H9 (cell line): ENCODE data around the gene PGM2. TPM values are rescaled to one million over a fixed set of nuclear protein-coding genes. Genes with fewer than 3 reads are reported as not detected.

Source experiments
- DNase-seq: peaks from one replicate; pipeline ENCODE4 v3.0.0-alpha.2; 2017
- H2AFZ ChIP-seq: one replicate; pipeline ENCODE4 v1.6.1; 2013; ENCODE audit warnings: mild to moderate bottlenecking, low read length, control low read depth, moderate library complexity
- H2AK5ac ChIP-seq: 2 replicates; pipeline ENCODE4 v1.6.1; 2013; ENCODE audit warnings: low read length, control low read depth, mixed read lengths; ENCODE audit not compliant: insufficient read length
- H2BK120ac ChIP-seq: one replicate; pipeline ENCODE4 v1.6.1; 2013; ENCODE audit warnings: low read depth, mild to moderate bottlenecking, low read length, control low read depth, inconsistent platforms; ENCODE audit not compliant: poor library complexity, severe bottlenecking
- H2BK12ac ChIP-seq: 2 replicates; pipeline ENCODE4 v1.6.1; 2013; ENCODE audit warnings: low read length, control low read depth, mixed read lengths, low read depth; ENCODE audit not compliant: insufficient read length
- H2BK15ac ChIP-seq: 2 replicates; pipeline ENCODE4 v1.6.1; 2013; ENCODE audit warnings: low read depth, low read length, control low read depth
- H2BK20ac ChIP-seq: one replicate; pipeline ENCODE4 v1.6.1; 2013; ENCODE audit warnings: low read depth, mild to moderate bottlenecking, low read length, control low read depth, inconsistent platforms; ENCODE audit not compliant: poor library complexity, severe bottlenecking
- H2BK5ac ChIP-seq: 2 replicates; pipeline ENCODE4 v1.6.1; 2013; ENCODE audit warnings: low read length, control low read depth, mixed read lengths; ENCODE audit not compliant: insufficient read length
- H3K14ac ChIP-seq: 2 replicates; pipeline ENCODE4 v1.6.1; 2013; ENCODE audit warnings: low read length, control low read depth; ENCODE audit not compliant: insufficient read depth
- H3K18ac ChIP-seq: 2 replicates; pipeline ENCODE4 v1.6.1; 2013; ENCODE audit warnings: low read depth, mild to moderate bottlenecking, mixed read lengths, low read length, control low read depth; ENCODE audit not compliant: insufficient read length
- H3K23ac ChIP-seq: 2 replicates; pipeline ENCODE4 v1.6.1; 2013; ENCODE audit warnings: low read length, control low read depth, mixed read lengths, low read depth; ENCODE audit not compliant: insufficient read length
- H3K23me2 ChIP-seq: 2 replicates; pipeline ENCODE4 v1.6.1; 2013; ENCODE audit warnings: low read depth, mild to moderate bottlenecking, mixed read lengths, low read length, control low read depth; ENCODE audit not compliant: insufficient read length, poor library complexity, severe bottlenecking
- H3K27ac ChIP-seq: 2 replicates; pipeline ENCODE4 v1.5.1; 2013; ENCODE audit warnings: low read length, control low read depth, mixed read lengths, low read depth; ENCODE audit not compliant: insufficient read length
- H3K27me3 ChIP-seq: 2 replicates; pipeline ENCODE4 v1.6.1; 2013; ENCODE audit warnings: low read length, control low read depth, inconsistent platforms; ENCODE audit not compliant: insufficient read depth
- H3K4ac ChIP-seq: 2 replicates; pipeline ENCODE4 v1.6.1; 2013; ENCODE audit warnings: low read depth, mild to moderate bottlenecking, control low read depth, inconsistent platforms, low read length, moderate library complexity
- H3K4me1 ChIP-seq: 2 replicates; pipeline ENCODE4 v1.6.1; 2013; ENCODE audit warnings: low read length, control low read depth, inconsistent platforms; ENCODE audit not compliant: insufficient read depth
- H3K4me2 ChIP-seq: 2 replicates; pipeline ENCODE4 v1.6.1; 2013; ENCODE audit warnings: low read length, control low read depth, mixed read lengths; ENCODE audit not compliant: insufficient read length, insufficient read depth
- H3K56ac ChIP-seq: 2 replicates; pipeline ENCODE4 v1.6.1; 2013; ENCODE audit warnings: low read depth, mild to moderate bottlenecking, mixed read lengths, low read length, control low read depth; ENCODE audit not compliant: insufficient read length
- H3K79me1 ChIP-seq: 2 replicates; pipeline ENCODE4 v1.6.1; 2013; ENCODE audit warnings: low read depth, mild to moderate bottlenecking, moderate library complexity, low read length, control low read depth, inconsistent platforms; ENCODE audit not compliant: insufficient read depth, poor library complexity, severe bottlenecking
- H3K79me2 ChIP-seq: 2 replicates; pipeline ENCODE4 v1.6.1; 2013; ENCODE audit warnings: low read length, control low read depth, inconsistent platforms; ENCODE audit not compliant: insufficient read depth
- H3K9ac ChIP-seq: 2 replicates; pipeline ENCODE4 v1.6.1; 2013; ENCODE audit warnings: low read length, control low read depth, mixed read lengths; ENCODE audit not compliant: insufficient read length; ENCODE audit errors: extremely low read depth
- H3K9me3 ChIP-seq: one replicate; pipeline ENCODE4 v1.6.1; 2013; ENCODE audit warnings: low read depth, low read length, inconsistent platforms; ENCODE audit not compliant: control insufficient read depth
- H3T11ph ChIP-seq: one replicate; pipeline ENCODE4 v1.6.1; 2013; ENCODE audit warnings: mild to moderate bottlenecking, low read length, control low read depth, inconsistent platforms
- H4K20me1 ChIP-seq: one replicate; pipeline ENCODE4 v1.6.1; 2013; ENCODE audit not compliant: control insufficient read depth, insufficient read length, insufficient read depth
- H4K5ac ChIP-seq: 2 replicates; pipeline ENCODE4 v1.6.1; 2013; ENCODE audit warnings: low read depth, mild to moderate bottlenecking, mixed read lengths, low read length, control low read depth; ENCODE audit not compliant: insufficient read length
- H4K8ac ChIP-seq: replicated peaks from 2 replicates; pipeline ENCODE4 v1.6.1; 2013; ENCODE audit warnings: low read length, control low read depth, mixed read lengths, low read depth; ENCODE audit not compliant: insufficient read length
- H4K91ac ChIP-seq: 2 replicates; pipeline ENCODE4 v1.6.1; 2013; ENCODE audit warnings: low read depth, mild to moderate bottlenecking, moderate library complexity, mixed read lengths, low read length, control low read depth; ENCODE audit not compliant: insufficient read length
- H3K27ac Mint-ChIP-seq, 3 experiments: 2 replicates in 2 of 3; 3 replicates in 1 of 3; pipeline ENCODE4 v1.8.0; 2020 to 2021; ENCODE audit warnings: mixed read lengths in 3 of 3, mild to moderate bottlenecking in 1 of 3, moderate library complexity in 1 of 3
- H3K27me3 Mint-ChIP-seq: 2 replicates; pipeline ENCODE4 v1.8.0; 2021; ENCODE audit warnings: low read depth, mild to moderate bottlenecking, moderate library complexity, mixed read lengths
- H3K36me3 Mint-ChIP-seq, 3 experiments: 2 replicates in 2 of 3; 3 replicates in 1 of 3; pipeline ENCODE4 v1.8.0; 2020 to 2021; ENCODE audit warnings: low read depth in 3 of 3, mixed read lengths in 3 of 3; ENCODE audit not compliant: insufficient read depth in 1 of 3
- H3K4me1 Mint-ChIP-seq, 2 experiments: 2 replicates each; pipeline ENCODE4 v1.8.0; 2020; ENCODE audit warnings: mixed read lengths in 2 of 2
- H3K4me3 Mint-ChIP-seq, 2 experiments: 2 replicates in 1 of 2; 3 replicates in 1 of 2; pipeline ENCODE4 v1.8.0; 2020 to 2021; ENCODE audit warnings: mild to moderate bottlenecking in 2 of 2, mixed read lengths in 2 of 2, moderate library complexity in 1 of 2
- H3K9me3 Mint-ChIP-seq, 2 experiments: 2 replicates in 1 of 2; 3 replicates in 1 of 2; pipeline ENCODE4 v1.8.0; 2020; ENCODE audit warnings: mild to moderate bottlenecking in 2 of 2, mixed read lengths in 2 of 2, moderate library complexity in 1 of 2
- CTCF ChIP-seq: fragments of 200-600 bp; sonication (generic); conservative IDR thresholded peaks from 3 replicates; pipeline ENCODE4 v1.8.0; 2021; ENCODE audit warnings: antibody characterized with exemption, mild to moderate bottlenecking
- WGBS: extraction: QIAGEN DNeasy Blood & Tissue Kit; methylation state at CpG from one replicate; pipeline ENCODE4 v1.1.7; 2013; ENCODE audit warnings: missing lambda C conversion rate, low lambda C conversion rate, mixed read lengths; ENCODE audit not compliant: insufficient read length; ENCODE audit errors: extremely low coverage; 5-methylcytosine and 5-hydroxymethylcytosine counted together
- total RNA-seq: library from RNA; stranded (reverse); gene quantifications from 2 replicates; pipeline ENCODE4 v1.2.1, GENCODE V29; 2021

Gene PGM2
- total RNA-seq, 1 experiment from 2014 or later, result 26.6 TPM

DNA sequence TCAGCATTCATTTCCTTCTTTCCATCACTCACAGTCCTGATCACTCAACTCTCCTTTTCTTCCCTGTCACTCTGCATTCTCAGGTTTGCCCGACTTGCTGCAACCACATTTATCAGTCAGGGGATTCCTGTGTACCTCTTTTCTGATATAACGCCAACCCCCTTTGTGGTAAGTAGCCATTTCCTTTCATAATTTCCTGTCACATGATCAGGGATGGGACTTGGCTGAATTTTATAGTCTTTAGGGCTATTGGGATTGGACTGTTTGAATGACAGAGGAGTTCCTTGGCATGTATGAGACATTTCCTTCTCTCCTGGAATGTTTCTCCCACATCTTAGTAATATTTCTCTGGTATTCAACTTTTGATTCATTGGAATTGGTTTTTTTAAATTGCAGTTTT is 11.0 kb downstream of the PGM2 start:
- Histone ChIP-seq H3K4ac (no peak overlapping the region), H3K79me1 (no peaks in the 10 kb centered on the region), H2BK12ac (no peak overlapping the region), H2BK20ac (no peak overlapping the region), H3K27me3 (no peaks in the 10 kb centered on the region), H2AK5ac (no peak overlapping the region), H4K91ac (no peak overlapping the region), H3T11ph (no peak overlapping the region), H2BK120ac (no peak overlapping the region), H2BK5ac (no peak overlapping the region), H4K8ac (no peak overlapping the region), H3K23me2 (no peaks in the 10 kb centered on the region), H3K27ac (no peak overlapping the region), H3K23ac (no peak overlapping the region), H3K9me3 (no peaks in the 10 kb centered on the region), H3K79me2 (no peaks in the 10 kb centered on the region), H2BK15ac (no peak overlapping the region), H4K20me1 (no peaks in the 10 kb centered on the region), H3K18ac (no peak overlapping the region), H4K5ac (no peak overlapping the region), H2AFZ (no peak overlapping the region), H3K56ac (no peak overlapping the region), H3K14ac (no peak overlapping the region), H3K9ac (no peak overlapping the region), H3K4me2 (no peak overlapping the region), H3K4me1 (no peaks in the 10 kb centered on the region)
- no peaks in the 10 kb centered on the region for H3K9me3 Mint-ChIP-seq
- H3K4me1 Mint-ChIP-seq, result no peaks in the 10 kb centered on the region
- no peak overlapping the region for H3K27ac Mint-ChIP-seq
- H3K36me3 Mint-ChIP-seq, result peaks cover 11 to 36% (median 18%) of the 10 kb centered on the region in 3 experiments; a peak in 6 of 7 replicates
- DNase-seq, result no peak
- no peaks in the 10 kb centered on the region for H3K27me3 Mint-ChIP-seq
- no peak for TF ChIP-seq CTCF
- no peak overlapping the region for H3K4me3 Mint-ChIP-seq
- WGBS, result no CpG with 5 or more reads among the region's 2 CpGs
